HG02759 (cell line): Measurements from ENCODE around the gene GPC2.
"Not testable (repeated sequence)": the region's sequence is repeated elsewhere in the genome, so short reads cannot be mapped to it uniquely, and the experiment has no call there.

Source experiments
- ATAC-seq: cut with Tn5 transposase; IDR thresholded peaks from one replicate; pipeline ENCODE4 v1.9.1; 2021; ENCODE audit warnings: mild to moderate bottlenecking, moderate library complexity; ENCODE audit not compliant: unreplicated experiment

Gene GPC2

GRCh38 chr7:100208911-100209408 is 31.8 kb upstream of the GPC2 start:
- peak; percentile 74 for ATAC-seq

- no peak for ATAC-seq
Observed at GRCh38 chr7:100204454-100204853, 27.3 kb upstream of the GPC2 start.

- ATAC-seq: no peak
Observed at GRCh38 chr7:100200693-100201092, 23.5 kb upstream of the GPC2 start.

GRCh38 chr7:100198266-100198665 is 21.1 kb upstream of the GPC2 start:
- no peak for ATAC-seq

- not testable (repeated sequence) for ATAC-seq
Observed at GRCh38 chr7:100195901-100196322, 18.7 kb upstream of the GPC2 start.

GRCh38 chr7:100195222-100195621 is 18.0 kb upstream of the GPC2 start:
- ATAC-seq: no peak

GRCh38 chr7:100192969-100193368 is 15.8 kb upstream of the GPC2 start:
- no peak for ATAC-seq

GRCh38 chr7:100192281-100192862 is 15.2 kb upstream of the GPC2 start:
- not testable (repeated sequence) for ATAC-seq

- ATAC-seq: no peak
Observed at GRCh38 chr7:100191775-100192174, 14.6 kb upstream of the GPC2 start.

GRCh38 chr7:100190048-100190711 is 13.0 kb upstream of the GPC2 start:
- ATAC-seq: no peak

- no peak for ATAC-seq
Observed at GRCh38 chr7:100189061-100189460, 11.9 kb upstream of the GPC2 start.

GRCh38 chr7:100185726-100186125 is 8.5 kb upstream of the GPC2 start:
- no peak for ATAC-seq

- not testable (repeated sequence) for ATAC-seq
Observed at GRCh38 chr7:100183090-100183489, 5.9 kb upstream of the GPC2 start.

GRCh38 chr7:100182616-100183015 is 5.4 kb upstream of the GPC2 start:
- ATAC-seq: not testable (repeated sequence)

- ATAC-seq: not testable (repeated sequence)
Observed at GRCh38 chr7:100180084-100180483, 2.9 kb upstream of the GPC2 start.

- no peak for ATAC-seq
Observed at GRCh38 chr7:100176096-100177044, 811 bp downstream of the GPC2 start.

GRCh38 chr7:100175296-100175935 is 1.8 kb downstream of the GPC2 start:
- no peak for ATAC-seq

GRCh38 chr7:100174582-100174981 is 2.6 kb downstream of the GPC2 start:
- no peak for ATAC-seq

- ATAC-seq: no peak
Observed at GRCh38 chr7:100173806-100174495, 3.2 kb downstream of the GPC2 start.

GRCh38 chr7:100171840-100172239 is 5.3 kb downstream of the GPC2 start:
- ATAC-seq: no peak
